ENCODE data around the gene ZC3H12D. TPM values are rescaled to one million over a fixed set of nuclear protein-coding genes. Genes with fewer than 3 reads are reported as not detected.

Gene ZC3H12D
- total RNA-seq, 1 experiment from 2014 or later = 0.57 TPM

DNA sequence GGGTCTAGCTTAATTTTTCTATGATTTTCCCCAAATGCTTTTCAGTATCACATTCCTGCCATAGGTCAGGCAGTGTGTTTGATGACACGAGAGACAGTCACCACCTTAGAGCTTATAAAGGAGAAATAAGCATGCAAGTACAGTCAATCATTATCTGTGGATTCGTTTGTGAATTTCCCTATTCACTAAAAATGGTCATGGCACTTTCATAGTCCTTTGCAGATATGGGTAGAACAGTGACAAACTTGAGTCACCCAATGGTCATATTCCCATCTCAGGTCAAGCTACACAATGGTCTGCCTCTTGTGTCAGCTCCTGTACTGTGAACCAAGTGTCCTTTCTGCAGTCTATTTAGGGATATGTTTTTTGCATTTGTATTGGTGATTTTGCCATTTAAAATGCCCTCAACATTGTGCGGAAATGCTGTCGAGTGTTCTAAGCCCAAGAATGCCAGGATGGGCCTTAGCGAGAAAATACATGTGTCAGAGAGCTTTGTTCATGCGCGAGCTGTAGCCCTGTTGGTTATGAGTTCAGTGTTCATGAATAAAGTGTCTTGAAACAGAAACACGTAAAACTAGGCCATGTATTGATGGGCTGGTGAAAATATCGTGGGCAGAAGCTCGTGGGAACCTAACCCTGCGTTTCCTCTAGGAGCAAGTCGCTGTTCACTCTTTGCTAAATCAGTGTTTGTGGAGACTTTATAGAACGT, 65.0 kb downstream of the ZC3H12D start:
- H3K27ac Mint-ChIP-seq (ENCODE audit: unreplicated experiment) = no peak overlapping the region
- no peaks in the 10 kb centered on the region for H3K27me3 Mint-ChIP-seq (ENCODE audit: insufficient read depth, unreplicated experiment)
- H3K9me3 Mint-ChIP-seq (ENCODE audit: unreplicated experiment) = no peaks in the 10 kb centered on the region
- H3K9me3 ChIP-seq = no peaks in the 10 kb centered on the region
- no peak for DNase-seq
- H3K4me1 ChIP-seq = no peaks in the 10 kb centered on the region
- H3K36me3 Mint-ChIP-seq (ENCODE audit: insufficient read depth, unreplicated experiment) = peaks cover 6% of the 10 kb centered on the region
- no peak overlapping the region for H3K4me3 ChIP-seq (ENCODE audit: low read depth, low read length)
- BruUV-seq (replicated peaks) = no TSS peak
- ChIA-PET CTCF (no interaction called here), POLR2A (no interaction called here)
- H3K4me3 Mint-ChIP-seq (ENCODE audit: unreplicated experiment) = no peak overlapping the region
- peaks cover 6% of the 10 kb centered on the region for H3K4me1 Mint-ChIP-seq (ENCODE audit: low read depth, unreplicated experiment)
- no peaks in the 10 kb centered on the region for H3K36me3 ChIP-seq (ENCODE audit: control insufficient read depth, insufficient read depth, low read length)
- H3K27me3 ChIP-seq (replicated peaks; ENCODE audit: control insufficient read depth, insufficient read depth, low read length) = no peaks in the 10 kb centered on the region
- TF ChIP-seq, protein P1, sequence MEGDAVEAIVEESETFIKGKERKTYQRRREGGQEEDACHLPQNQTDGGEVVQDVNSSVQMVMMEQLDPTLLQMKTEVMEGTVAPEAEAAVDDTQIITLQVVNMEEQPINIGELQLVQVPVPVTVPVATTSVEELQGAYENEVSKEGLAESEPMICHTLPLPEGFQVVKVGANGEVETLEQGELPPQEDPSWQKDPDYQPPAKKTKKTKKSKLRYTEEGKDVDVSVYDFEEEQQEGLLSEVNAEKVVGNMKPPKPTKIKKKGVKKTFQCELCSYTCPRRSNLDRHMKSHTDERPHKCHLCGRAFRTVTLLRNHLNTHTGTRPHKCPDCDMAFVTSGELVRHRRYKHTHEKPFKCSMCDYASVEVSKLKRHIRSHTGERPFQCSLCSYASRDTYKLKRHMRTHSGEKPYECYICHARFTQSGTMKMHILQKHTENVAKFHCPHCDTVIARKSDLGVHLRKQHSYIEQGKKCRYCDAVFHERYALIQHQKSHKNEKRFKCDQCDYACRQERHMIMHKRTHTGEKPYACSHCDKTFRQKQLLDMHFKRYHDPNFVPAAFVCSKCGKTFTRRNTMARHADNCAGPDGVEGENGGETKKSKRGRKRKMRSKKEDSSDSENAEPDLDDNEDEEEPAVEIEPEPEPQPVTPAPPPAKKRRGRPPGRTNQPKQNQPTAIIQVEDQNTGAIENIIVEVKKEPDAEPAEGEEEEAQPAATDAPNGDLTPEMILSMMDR (IDR thresholded peaks at IDR 0.05; ENCODE audit: insufficient read depth in 1 of 2, low read depth in 1 of 2, low read length in 1 of 2, severe bottlenecking in 1 of 2, unreplicated experiment in 1 of 2) = no peak
- intact Hi-C loops (cut with micrococcal nuclease; ENCODE audit: unreplicated experiment) = no loop called here

DNA sequence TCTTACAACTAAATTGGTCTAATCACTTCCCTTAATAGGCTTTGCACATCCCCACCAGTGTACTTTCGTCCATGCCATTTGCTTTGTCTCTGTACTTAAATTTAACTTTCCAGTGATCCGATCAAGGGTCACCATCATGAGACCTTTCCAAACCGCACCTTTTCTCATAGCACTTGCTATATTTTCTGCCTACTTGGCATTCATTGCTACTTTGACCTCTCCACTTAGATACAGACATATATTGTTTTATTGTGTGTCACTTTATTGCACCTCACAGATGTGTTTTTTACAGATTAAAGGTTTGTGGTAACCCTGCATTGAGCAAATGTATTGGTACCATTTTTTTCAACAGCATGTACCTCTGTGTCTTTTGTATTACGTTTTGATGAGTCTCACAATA, 70.0 kb downstream of the ZC3H12D start:
- Histone ChIP-seq H3K4me3 (ENCODE audit: low read depth, low read length) (no peak overlapping the region), H3K36me3 (ENCODE audit: control insufficient read depth, insufficient read depth, low read length) (no peaks in the 10 kb centered on the region; the same call in none of the 2 replicates), H3K4me1 (no peaks in the 10 kb centered on the region), H3K9me3 (no peaks in the 10 kb centered on the region), H3K27me3 (replicated peaks; ENCODE audit: control insufficient read depth, insufficient read depth, low read length) (no peaks in the 10 kb centered on the region)
- ChIA-PET POLR2A (no interaction called here), CTCF (no interaction called here)
- Mint-ChIP-seq H3K4me1 (ENCODE audit: low read depth, unreplicated experiment) (no peaks in the 10 kb centered on the region), H3K9me3 (ENCODE audit: unreplicated experiment) (no peaks in the 10 kb centered on the region), H3K4me3 (ENCODE audit: unreplicated experiment) (no peak overlapping the region), H3K27ac (ENCODE audit: unreplicated experiment) (no peak overlapping the region), H3K36me3 (ENCODE audit: insufficient read depth, unreplicated experiment) (peaks cover 21% of the 10 kb centered on the region), H3K27me3 (ENCODE audit: insufficient read depth, unreplicated experiment) (no peaks in the 10 kb centered on the region)
- TF ChIP-seq, protein P1 (IDR thresholded peaks at IDR 0.05; ENCODE audit: insufficient read depth in 1 of 2, low read depth in 1 of 2, low read length in 1 of 2, severe bottlenecking in 1 of 2, unreplicated experiment in 1 of 2) = no peak
- no peak for DNase-seq
- BruUV-seq (replicated peaks) = no TSS peak
- intact Hi-C loops (cut with micrococcal nuclease; ENCODE audit: unreplicated experiment) = no loop called here

DNA sequence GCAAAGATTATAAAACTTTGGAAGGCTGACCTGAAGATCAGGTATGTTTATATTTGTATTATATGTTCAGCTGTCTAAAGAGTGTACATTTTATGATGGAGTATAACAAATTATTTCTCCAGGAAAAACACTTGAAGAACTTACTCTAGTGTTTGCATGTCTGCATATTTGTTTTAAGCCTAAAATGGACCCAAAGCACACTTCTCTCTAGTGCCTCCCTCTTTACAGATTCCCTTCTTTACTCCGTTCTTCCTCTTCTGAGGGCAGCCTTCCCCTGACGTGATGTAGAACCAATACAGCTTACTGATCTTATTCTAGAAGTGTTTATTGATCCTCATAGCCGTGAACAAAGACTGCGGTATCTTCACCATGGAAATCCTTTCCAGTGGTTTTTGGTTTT, 70.8 kb downstream of the ZC3H12D start:
- Histone ChIP-seq H3K27me3 (replicated peaks; ENCODE audit: control insufficient read depth, insufficient read depth, low read length) (no peaks in the 10 kb centered on the region), H3K4me3 (ENCODE audit: low read depth, low read length) (no peak overlapping the region), H3K4me1 (no peaks in the 10 kb centered on the region), H3K9me3 (no peaks in the 10 kb centered on the region), H3K36me3 (ENCODE audit: control insufficient read depth, insufficient read depth, low read length) (no peaks in the 10 kb centered on the region; the same call in none of the 2 replicates)
- ChIA-PET CTCF (no interaction called here), POLR2A (no interaction called here)
- TF ChIP-seq, protein P1 (IDR thresholded peaks at IDR 0.05; ENCODE audit: insufficient read depth in 1 of 2, low read depth in 1 of 2, low read length in 1 of 2, severe bottlenecking in 1 of 2, unreplicated experiment in 1 of 2) = no peak
- no peak overlapping the region for H3K4me3 Mint-ChIP-seq (ENCODE audit: unreplicated experiment)
- no peaks in the 10 kb centered on the region for H3K9me3 Mint-ChIP-seq (ENCODE audit: unreplicated experiment)
- no TSS peak for BruUV-seq (replicated peaks)
- H3K4me1 Mint-ChIP-seq (ENCODE audit: low read depth, unreplicated experiment) = no peaks in the 10 kb centered on the region
- intact Hi-C loops (cut with micrococcal nuclease; ENCODE audit: unreplicated experiment) = no loop called here
- DNase-seq = no peak
- H3K27me3 Mint-ChIP-seq (ENCODE audit: insufficient read depth, unreplicated experiment) = no peaks in the 10 kb centered on the region
- peaks cover 21% of the 10 kb centered on the region for H3K36me3 Mint-ChIP-seq (ENCODE audit: insufficient read depth, unreplicated experiment)
- no peak overlapping the region for H3K27ac Mint-ChIP-seq (ENCODE audit: unreplicated experiment)
